GM18505 (cell line): Measurements from ENCODE around the gene DCD.
A peak's percentile ranks its signal among the peaks of the same experiment; 100 is the strongest.
"Not testable (repeated sequence)": the region's sequence is repeated elsewhere in the genome, so short reads cannot be mapped to it uniquely, and the experiment has no call there.

Source experiments
- ATAC-seq: cut with Tn5 transposase; IDR thresholded peaks from one replicate; pipeline ENCODE4 v1.9.1; 2021; ENCODE audit not compliant: unreplicated experiment
- POLR2A ChIP-seq: IDR thresholded peaks from 4 replicates; pipeline ENCODE4 v1.6.1; 2011; ENCODE audit warnings: borderline replicate concordance; ENCODE audit not compliant: insufficient read depth, insufficient read length; ENCODE audit errors: extremely low read depth

The DCD gene

DNA sequence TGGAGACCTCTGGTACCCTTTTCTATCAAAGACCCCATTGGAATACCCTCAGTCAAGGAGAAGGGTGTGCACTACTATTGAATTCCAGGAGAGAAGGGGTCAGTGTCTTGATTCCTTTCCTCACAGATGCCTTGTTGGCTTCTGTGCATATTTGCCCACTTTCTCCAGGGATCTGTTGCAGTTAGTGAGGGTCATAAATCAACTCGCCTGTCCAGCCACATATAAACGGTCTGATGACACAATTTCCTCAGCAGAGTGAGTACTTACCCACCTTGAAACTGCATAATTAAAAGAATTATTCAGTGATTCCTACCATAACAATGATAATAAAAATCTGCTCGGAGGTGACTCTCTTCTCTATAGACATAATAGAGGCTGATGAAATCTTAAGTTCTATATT is 13.9 kb upstream of the DCD start:
- no peak for ATAC-seq

DNA sequence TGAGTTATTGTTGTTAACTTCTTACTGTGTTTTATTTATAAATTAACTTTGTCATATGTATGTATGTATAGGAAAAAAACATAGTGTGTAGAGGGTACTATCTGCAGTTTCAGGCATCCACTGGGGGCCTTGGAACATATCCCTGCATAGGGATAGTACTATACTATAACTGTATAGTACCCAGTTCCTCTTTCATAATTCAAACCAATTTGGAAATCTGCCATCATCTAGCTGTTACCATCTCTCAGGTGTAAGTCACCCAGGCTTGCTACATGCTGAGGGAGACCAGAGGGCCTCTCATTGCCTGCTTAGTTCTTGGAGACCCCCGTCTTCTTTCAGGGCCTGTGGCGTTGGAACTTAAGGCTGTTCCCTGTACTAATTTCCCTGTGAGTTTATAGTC is 12.9 kb upstream of the DCD start:
- peak; percentile 63 for ATAC-seq
- TF ChIP-seq POLR2A, result no peak

More for the DNA sequence above, 13.9 kb upstream of the DCD start:
- TF ChIP-seq POLR2A, result no peak

DNA sequence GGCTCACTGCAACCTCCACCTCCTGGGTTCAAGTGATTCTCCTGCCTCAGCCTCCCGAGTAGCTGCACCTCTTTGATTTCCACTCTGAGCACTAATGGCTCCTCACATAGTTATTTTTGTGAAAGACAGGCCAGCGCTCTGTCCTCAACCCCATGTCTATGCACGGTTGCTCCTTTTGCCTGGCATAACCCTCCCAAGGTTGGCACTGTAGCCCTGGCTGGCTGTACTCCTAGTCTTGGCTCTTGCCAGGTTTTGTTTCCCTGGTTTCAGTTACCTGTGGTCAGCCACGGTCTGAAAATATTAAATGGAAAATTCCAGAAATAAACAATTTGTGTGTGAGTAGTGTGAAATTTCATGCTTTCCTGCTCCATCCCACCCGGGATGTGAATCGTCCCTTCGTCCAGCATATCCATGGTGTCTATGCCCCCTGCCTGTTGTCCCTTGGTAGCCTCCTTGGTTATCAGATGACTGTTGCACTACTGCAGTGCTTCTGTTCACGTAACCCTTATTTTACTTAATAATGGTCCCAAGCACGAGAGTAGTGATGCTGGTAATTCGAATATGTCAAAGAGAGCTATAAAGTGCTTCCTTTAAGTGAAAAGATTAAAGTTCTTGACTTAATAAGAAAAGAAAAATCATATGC is 12.3 kb upstream of the DCD start:
- ATAC-seq, result no peak
- no peak for TF ChIP-seq POLR2A

DNA sequence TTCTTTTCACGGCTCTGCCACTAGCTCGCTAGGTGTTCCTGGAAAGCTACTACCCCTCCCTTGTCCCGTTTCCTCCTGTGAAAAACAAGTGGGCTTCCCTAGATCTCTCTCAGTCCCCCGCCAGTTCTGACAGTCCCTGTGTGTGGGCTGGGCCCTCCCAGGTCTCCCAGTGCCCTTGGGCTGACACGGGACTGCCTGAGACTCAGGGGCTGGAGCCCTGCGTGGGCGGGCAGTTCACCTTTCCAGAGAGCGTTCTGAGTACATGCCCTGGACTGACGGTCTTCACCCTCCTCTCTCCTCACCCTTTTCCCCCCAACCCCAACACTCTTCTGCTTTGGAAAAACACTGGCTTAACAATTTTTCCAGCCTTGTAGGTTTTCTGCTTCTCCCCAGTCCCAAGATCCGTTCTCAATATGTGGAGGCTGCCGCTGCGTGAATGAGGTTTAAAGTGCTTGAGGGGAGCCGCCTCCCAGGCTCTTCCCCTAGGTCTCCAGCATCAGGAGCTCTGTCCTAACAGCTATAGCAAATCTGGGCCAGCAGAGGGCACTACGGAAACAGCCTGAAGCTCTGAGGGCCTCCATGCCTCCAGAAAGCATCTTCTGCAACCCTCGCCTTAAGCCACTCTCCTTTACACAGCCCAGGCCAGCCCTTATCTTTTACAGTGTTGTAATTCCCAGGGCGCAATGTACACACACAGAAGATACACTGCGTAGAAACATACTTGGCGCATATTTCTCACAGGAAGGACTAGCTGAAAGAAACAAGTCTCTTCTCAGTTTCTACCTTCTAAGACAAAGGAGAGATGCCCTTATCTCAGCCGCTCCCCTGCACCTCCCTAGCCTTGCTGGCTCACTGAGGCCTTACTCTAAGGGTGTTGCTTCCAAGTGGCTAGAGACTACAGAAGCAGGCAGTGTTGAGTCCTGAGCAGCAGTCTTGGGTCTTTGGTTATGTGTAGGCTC is 10.4 kb upstream of the DCD start:
- no peak for ATAC-seq
- TF ChIP-seq POLR2A, result no peak

DNA sequence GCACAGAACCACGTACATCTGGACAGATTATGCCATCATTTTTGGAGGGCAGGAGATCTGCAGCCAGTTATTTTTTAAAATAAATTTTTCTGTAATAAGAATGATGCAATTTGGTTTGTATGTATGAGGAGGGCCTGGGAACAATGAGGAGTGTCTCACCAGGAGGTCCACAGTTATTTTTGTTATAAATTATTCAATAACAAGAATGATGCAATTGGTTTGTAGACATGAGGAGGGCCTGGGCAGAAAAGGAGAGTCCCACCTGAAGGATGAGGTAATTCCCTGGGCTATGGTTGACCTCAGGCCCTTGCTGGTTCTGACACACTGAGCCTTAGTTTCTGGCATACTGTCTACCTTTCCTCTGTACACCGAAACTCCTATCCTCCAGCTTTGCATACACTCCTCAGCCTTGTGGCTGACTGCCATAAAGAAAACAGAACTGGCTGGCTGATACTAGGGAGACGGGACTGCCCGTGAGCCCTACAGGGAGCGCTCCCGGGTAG is 9.0 kb upstream of the DCD start:
- no peak for TF ChIP-seq POLR2A
- no peak for ATAC-seq

DNA sequence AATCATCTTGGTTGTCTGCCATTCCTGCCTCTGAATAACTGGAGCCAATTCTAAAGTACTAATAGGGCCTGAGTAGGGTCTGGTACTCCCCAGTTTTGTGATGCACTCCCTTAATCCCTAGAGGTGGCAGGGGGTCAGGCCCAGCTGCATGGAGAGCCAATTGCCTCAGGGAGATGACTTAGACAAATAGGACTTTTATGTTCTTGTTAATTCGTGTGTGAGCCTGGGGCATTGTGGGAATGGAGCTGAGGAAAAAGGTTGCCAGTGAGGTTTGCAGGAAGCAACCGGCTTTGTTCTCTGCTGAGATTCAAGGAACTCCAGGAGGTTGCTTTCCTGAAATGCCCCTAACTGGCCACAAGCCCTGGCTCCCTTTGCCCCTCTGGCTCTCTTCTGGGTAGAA is 6.8 kb upstream of the DCD start:
- no peak for ATAC-seq
- TF ChIP-seq POLR2A, result no peak

DNA sequence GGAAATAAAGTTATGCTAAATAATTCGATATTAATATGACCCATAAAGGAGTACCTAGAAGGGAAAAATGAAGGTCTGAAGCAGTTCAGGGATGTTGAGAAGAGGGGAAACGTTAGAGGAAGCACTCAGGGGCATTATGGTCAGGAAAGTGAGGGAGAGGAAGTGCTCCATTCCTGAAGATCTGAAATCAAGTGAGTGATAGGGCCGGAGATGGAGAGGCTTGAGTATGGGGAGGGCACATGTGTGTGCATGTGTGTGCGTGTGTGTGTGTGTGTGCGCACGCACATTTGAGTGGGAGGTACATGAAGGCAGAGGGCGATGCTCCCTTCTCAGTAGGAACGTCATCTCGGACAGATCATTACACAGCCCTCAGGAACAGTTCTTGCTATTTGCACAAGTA is 4.9 kb upstream of the DCD start:
- TF ChIP-seq POLR2A, result no peak
- ATAC-seq, result no peak

DNA sequence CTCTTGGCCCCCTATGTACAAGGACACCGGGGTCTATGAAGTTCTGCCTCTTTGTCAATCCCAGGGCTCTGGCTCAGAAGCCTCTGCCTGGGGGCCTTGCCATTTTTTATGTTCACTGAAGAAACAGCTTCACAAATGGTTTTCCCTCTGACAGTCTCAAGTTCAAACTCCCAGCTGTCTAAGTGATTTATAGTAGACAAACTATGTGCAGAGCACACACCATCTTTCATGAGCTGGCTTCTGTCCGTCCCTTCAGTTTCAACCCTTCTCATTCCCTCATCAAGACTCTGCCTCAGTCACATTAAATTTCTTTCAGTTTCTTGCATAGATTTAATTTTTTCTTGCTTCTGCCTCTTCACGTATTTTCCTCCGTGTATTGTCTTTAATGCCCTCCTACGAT is 2.7 kb upstream of the DCD start:
- no peak for ATAC-seq
- no peak for TF ChIP-seq POLR2A

DNA sequence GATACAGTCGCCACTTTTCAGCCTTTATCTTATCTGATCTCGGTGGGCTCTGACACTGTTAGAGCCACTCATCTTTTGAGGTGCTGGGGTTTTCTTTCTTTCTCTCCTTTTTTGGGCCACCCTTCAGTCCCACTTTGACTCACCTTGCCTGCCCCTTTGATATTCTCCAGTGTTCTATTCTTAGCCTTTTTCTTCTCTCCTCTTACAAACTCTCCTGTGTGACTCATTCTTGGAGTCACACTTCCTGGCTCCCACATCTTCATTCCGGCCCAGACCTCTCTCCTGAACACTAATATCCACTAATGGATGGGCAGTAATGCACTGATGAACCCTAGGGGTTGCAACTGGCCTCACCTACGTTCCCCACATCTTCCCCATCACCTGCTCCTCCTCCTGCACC is 2.2 kb upstream of the DCD start:
- ATAC-seq, result no peak
- no peak for TF ChIP-seq POLR2A

DNA sequence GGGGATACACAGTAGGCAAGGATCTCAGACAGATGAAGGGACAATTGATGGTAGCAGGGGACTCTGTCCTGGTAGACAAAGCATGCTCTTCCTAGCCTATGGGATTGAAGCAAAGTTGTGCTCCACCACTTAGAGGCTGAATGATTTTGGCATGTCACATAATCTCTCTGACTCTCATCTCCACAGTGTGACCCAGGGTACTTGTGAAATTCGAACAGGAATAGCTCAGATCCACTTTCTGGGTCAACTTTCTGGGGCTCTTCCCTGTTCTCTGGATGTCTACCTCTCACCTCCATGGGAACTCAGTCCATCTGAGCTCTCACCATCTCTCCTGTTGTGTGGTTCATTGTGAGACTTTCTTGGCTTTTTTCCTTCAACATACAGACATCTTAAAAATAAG is 1.7 kb upstream of the DCD start:
- no peak for TF ChIP-seq POLR2A
- ATAC-seq, result no peak

DNA sequence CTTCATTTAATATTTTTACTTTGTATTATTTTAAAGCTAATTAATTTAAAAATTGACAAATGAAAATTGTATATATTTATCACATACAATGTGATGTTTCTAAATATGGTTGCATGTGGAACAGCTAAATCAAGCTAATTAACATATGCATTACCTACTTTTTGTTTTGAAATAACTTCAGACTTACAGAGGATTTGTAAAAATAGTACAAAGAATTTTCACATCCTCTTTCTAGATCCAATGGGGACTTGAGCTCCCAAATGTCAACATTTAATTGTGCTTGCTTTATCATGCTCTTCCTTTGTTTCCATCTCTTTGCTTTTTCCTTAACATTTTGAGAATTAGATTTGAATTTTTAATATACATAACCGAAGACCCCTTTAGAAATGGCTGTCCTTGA is 6.6 kb downstream of the DCD start:
- no peak for ATAC-seq
- no peak for TF ChIP-seq POLR2A

DNA sequence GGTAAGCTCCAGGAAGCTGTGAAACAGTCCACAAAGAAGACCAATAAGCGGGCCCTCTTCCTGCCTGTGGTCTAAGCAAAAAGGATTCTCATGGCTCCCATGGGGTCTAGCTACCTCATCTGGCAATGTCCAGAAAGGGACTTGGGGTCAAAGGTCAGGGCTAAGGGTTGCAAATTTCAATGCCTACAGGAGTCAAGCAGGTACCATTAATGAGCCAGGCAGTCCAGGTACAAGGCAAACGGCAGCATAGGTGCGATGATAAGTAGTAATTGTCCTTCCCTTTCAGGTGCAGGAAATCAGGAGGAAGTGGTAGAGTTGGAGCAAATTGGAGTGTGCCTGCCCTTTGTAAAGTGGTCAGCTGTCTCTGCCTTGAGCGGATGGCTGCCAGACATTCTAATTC is 7.1 kb downstream of the DCD start:
- no peak for TF ChIP-seq POLR2A
- no peak for ATAC-seq

DNA sequence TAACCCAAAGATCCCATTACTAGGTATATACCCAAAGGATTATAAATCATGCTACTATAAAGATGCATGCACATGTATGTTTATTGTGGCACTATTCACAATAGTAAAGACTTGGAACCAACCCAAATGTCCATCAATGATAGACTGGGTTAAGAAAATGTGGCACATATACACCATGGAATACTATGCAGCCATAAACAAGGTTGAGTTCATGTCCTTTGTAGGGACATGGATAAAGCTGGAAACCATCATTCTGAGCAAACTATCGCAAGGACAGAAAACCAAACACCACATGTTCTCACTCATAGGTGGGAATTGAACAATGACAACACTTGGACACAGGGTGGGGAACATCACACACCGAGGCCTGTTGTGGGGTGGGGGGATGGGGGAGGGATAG is 9.1 kb downstream of the DCD start:
- not testable (repeated sequence) for ATAC-seq

DNA sequence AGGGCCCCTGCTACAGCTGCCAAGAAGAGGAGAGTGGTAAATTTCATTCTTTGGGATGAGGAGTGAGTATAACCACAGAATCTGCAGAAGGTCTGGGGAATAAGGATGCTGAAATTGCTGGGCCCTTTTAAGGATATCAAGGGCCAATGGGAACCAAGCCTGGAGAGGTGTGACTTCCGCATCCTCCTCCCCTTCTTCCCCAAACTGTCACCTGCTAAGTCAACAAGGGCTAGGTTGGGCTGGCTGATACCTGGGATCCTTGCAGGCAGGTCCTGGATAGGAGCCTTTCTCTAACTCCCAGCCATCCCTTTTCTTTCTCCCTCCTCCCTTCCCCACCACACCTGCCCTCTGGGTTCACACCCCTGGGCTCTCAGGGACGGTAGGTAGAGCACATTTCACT is 13.4 kb downstream of the DCD start, which contains the start of gene LACRT:
Gene LACRT, minus strand, starts transcription at position 101 of the 400 bp plus-strand sequence. Its CDS starts 54 bp downstream, at position 47.
- no peak for TF ChIP-seq POLR2A

More for the DNA sequence above, 13.4 kb downstream of the DCD start, which contains the start of gene LACRT:
- no peak for ATAC-seq
